Astrocyte (in vitro differentiated cells and primary cell): ENCODE measurements around the gene RPL4. TPM values are rescaled to one million over a fixed set of nuclear protein-coding genes. Genes with fewer than 3 reads are reported as not detected.
A peak's percentile ranks its signal among the peaks of the same experiment; 100 is the strongest.

ENCODE experiments used
- DNase-seq: peaks from one replicate; pipeline ENCODE4 v3.0.0-alpha.2; 2010; ENCODE audit warnings: low read depth
- FAIRE-seq: peaks from 2 replicates; lab custom pipeline; 2011; peaks lifted over from hg19 to GRCh38; lab: Jason Lieb, UNC
- H2AFZ ChIP-seq: 2 replicates; pipeline ENCODE4 v1.6.0; 2012; ENCODE audit warnings: low read depth, low read length, inconsistent platforms
- H3K27ac ChIP-seq: 2 replicates; pipeline ENCODE4 v1.5.1; 2011; ENCODE audit warnings: low read depth, low read length, inconsistent platforms
- H3K27me3 ChIP-seq: 2 replicates; pipeline ENCODE4 v1.6.0; 2011; ENCODE audit warnings: low read length, inconsistent platforms; ENCODE audit not compliant: insufficient read depth
- H3K36me3 ChIP-seq: 2 replicates; pipeline ENCODE4 v1.5.1; 2011; ENCODE audit warnings: low read length, inconsistent platforms; ENCODE audit not compliant: insufficient read depth
- H3K4me1 ChIP-seq: 2 replicates; pipeline ENCODE4 v1.5.1; 2011; ENCODE audit warnings: low read length, inconsistent platforms; ENCODE audit not compliant: insufficient read depth
- H3K4me2 ChIP-seq: 2 replicates; pipeline ENCODE4 v1.6.0; 2012; ENCODE audit warnings: low read length, inconsistent platforms
- H3K4me3 ChIP-seq: 2 replicates; pipeline ENCODE4 v1.5.1; 2011; ENCODE audit warnings: low read depth, mild to moderate bottlenecking, low read length, inconsistent platforms; ENCODE audit not compliant: insufficient read depth
- H3K79me2 ChIP-seq: 2 replicates; pipeline ENCODE4 v1.6.0; 2012; ENCODE audit warnings: mild to moderate bottlenecking, low read length, inconsistent platforms; ENCODE audit not compliant: insufficient read depth
- H3K9ac ChIP-seq: 2 replicates; pipeline ENCODE4 v1.6.0; 2012; ENCODE audit warnings: mild to moderate bottlenecking, low read length, inconsistent platforms
- H3K9me3 ChIP-seq: 2 replicates; pipeline ENCODE4 v1.5.1; 2012; ENCODE audit warnings: low read depth, mild to moderate bottlenecking, low read length, inconsistent platforms; ENCODE audit not compliant: insufficient read depth
- H4K20me1 ChIP-seq: 2 replicates; pipeline ENCODE4 v1.6.0; 2012; ENCODE audit warnings: low read length, inconsistent platforms; ENCODE audit not compliant: insufficient read depth
- H3K27ac Mint-ChIP-seq: one replicate; pipeline ENCODE4 v1.8.0; 2021; ENCODE audit warnings: mild to moderate bottlenecking, mixed read lengths; ENCODE audit not compliant: unreplicated experiment
- H3K27me3 Mint-ChIP-seq: one replicate; pipeline ENCODE4 v1.8.0; 2021; ENCODE audit warnings: low read depth, mixed read lengths; ENCODE audit not compliant: unreplicated experiment
- H3K36me3 Mint-ChIP-seq: one replicate; pipeline ENCODE4 v1.8.0; 2021; ENCODE audit warnings: low read depth, mixed read lengths; ENCODE audit not compliant: unreplicated experiment
- H3K4me1 Mint-ChIP-seq: one replicate; pipeline ENCODE4 v1.8.0; 2021; ENCODE audit warnings: low read depth, mixed read lengths; ENCODE audit not compliant: unreplicated experiment
- H3K4me3 Mint-ChIP-seq: one replicate; pipeline ENCODE4 v1.8.0; 2021; ENCODE audit warnings: mild to moderate bottlenecking, moderate library complexity, mixed read lengths; ENCODE audit not compliant: unreplicated experiment
- H3K9me3 Mint-ChIP-seq: one replicate; pipeline ENCODE4 v1.8.0; 2021; ENCODE audit warnings: mild to moderate bottlenecking, mixed read lengths; ENCODE audit not compliant: unreplicated experiment
- EZH2 ChIP-seq: IDR thresholded peaks from 2 replicates; pipeline ENCODE4 v1.6.1; 2012; ENCODE audit warnings: mild to moderate bottlenecking, low read length, inconsistent platforms; ENCODE audit not compliant: insufficient read depth
- total RNA-seq: library from RNA; stranded (reverse); gene quantifications from 2 replicates; pipeline ENCODE4 v1.2.1, GENCODE V29; 2021
- TF ChIP-seq, protein P1 (sequence below): IDR thresholded peaks from 2 replicates; pipeline ENCODE4 v1.5.1; 2011; ENCODE audit warnings: low read depth, mild to moderate bottlenecking, inconsistent platforms, low read length, moderate library complexity; ENCODE audit not compliant: insufficient read depth

RPL4 gene
- total RNA-seq, 1 donor from 2014 or later = 2,248 TPM

DNA sequence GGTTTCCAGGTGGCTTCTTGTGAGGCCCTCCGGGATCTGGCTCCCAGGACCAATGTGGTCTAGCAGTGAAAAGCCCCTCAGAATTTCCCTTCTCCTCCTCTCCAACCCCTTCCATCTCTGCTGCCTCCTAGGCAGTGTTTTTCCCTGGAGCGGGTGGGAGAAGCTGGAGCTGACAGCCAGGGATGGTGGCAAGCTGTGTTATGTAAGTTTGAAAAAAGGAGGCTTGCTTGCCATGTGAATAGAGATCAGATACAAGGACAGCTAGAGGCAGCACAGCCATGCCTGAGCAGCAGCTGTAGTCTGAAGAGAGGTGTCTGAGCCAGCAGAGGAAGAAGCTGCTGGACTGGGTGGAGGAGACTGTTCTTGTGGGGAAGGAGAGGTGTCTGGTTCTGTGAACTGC is 27.6 kb downstream of the RPL4 start:
- no peaks in the 10 kb centered on the region for H3K27me3 ChIP-seq
- H3K4me1 ChIP-seq = peaks cover 11% of the 10 kb centered on the region
- peaks cover 33% of the 10 kb centered on the region for H4K20me1 ChIP-seq
- H3K4me1 Mint-ChIP-seq = peaks cover 39% of the 10 kb centered on the region
- peaks cover 11% of the 10 kb centered on the region for H3K36me3 Mint-ChIP-seq
- H3K27ac Mint-ChIP-seq = peak overlapping the region; percentile 68
- no peak overlapping the region for H3K4me3 Mint-ChIP-seq
- no peak overlapping the region for H3K9ac ChIP-seq
- peaks cover 4% of the 10 kb centered on the region for H3K79me2 ChIP-seq
- DNase-seq = no peak
- no peaks in the 10 kb centered on the region for H3K27me3 Mint-ChIP-seq
- FAIRE-seq = no peak
- H3K27ac ChIP-seq = no peak overlapping the region
- H3K9me3 ChIP-seq = no peaks in the 10 kb centered on the region
- H2AFZ ChIP-seq = no peak overlapping the region
- no peak for TF ChIP-seq EZH2
- TF ChIP-seq, protein P1, sequence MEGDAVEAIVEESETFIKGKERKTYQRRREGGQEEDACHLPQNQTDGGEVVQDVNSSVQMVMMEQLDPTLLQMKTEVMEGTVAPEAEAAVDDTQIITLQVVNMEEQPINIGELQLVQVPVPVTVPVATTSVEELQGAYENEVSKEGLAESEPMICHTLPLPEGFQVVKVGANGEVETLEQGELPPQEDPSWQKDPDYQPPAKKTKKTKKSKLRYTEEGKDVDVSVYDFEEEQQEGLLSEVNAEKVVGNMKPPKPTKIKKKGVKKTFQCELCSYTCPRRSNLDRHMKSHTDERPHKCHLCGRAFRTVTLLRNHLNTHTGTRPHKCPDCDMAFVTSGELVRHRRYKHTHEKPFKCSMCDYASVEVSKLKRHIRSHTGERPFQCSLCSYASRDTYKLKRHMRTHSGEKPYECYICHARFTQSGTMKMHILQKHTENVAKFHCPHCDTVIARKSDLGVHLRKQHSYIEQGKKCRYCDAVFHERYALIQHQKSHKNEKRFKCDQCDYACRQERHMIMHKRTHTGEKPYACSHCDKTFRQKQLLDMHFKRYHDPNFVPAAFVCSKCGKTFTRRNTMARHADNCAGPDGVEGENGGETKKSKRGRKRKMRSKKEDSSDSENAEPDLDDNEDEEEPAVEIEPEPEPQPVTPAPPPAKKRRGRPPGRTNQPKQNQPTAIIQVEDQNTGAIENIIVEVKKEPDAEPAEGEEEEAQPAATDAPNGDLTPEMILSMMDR = no peak
- no peak overlapping the region for H3K4me3 ChIP-seq
- H3K36me3 ChIP-seq = no peaks in the 10 kb centered on the region
- no peak overlapping the region for H3K4me2 ChIP-seq
- H3K9me3 Mint-ChIP-seq = no peaks in the 10 kb centered on the region

DNA sequence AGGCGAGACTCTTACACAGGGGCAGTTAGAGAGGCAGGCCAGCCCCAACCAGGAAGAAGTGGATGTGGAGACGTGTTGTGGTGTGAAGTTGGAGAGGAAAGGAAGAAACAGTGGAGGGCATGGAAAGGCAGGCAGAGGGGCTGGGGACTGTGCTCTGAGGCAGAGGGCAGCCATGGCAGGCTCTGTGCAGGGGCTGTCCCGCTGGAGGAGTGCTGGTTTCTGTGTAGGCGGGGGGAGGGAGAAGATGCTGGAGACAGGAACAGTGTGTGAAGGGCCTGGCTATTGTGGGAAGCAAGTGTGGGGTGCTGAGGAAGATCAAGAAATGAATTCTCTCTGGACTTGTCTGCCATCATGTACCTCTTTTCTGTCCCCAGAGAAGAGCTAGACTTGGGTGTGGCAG is 28.1 kb downstream of the RPL4 start:
- Histone ChIP-seq H2AFZ (no peak overlapping the region), H3K9ac (no peak overlapping the region), H4K20me1 (peaks cover 29% of the 10 kb centered on the region), H3K79me2 (peaks cover 4% of the 10 kb centered on the region), H3K4me3 (no peak overlapping the region), H3K27ac (no peak overlapping the region), H3K4me2 (no peak overlapping the region), H3K9me3 (no peaks in the 10 kb centered on the region), H3K4me1 (peaks cover 11% of the 10 kb centered on the region), H3K27me3 (no peaks in the 10 kb centered on the region), H3K36me3 (no peaks in the 10 kb centered on the region)
- Mint-ChIP-seq H3K4me1 (peaks cover 35% of the 10 kb centered on the region), H3K36me3 (peaks cover 10% of the 10 kb centered on the region), H3K27me3 (no peaks in the 10 kb centered on the region), H3K4me3 (peak overlapping the region; percentile 10), H3K9me3 (no peaks in the 10 kb centered on the region), H3K27ac (no peak overlapping the region)
- DNase-seq (no peak), FAIRE-seq (no peak)
- TF ChIP-seq, protein P1 = no peak
- no peak for TF ChIP-seq EZH2

DNA sequence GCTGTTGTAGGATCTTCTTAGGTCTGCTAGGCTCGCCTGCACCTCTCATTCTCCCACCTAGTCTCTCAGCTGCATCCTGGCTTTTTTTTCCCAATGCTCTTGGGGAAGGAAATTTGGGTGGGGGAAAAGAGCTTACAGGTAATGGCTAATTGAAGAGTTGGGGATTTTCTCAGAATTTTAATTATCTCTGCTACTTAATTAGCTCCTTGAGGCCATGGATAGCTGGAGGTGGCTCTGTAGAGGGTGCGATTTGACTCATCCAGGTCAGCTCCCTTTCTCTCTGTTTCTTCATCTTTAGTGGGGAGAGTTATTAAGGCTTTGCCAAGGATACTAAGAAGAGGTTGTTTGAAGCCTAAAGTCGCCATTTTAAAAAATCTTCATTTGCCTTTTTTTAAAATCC is 29.7 kb downstream of the RPL4 start:
- no peak overlapping the region for H3K27ac Mint-ChIP-seq
- H3K36me3 ChIP-seq = no peaks in the 10 kb centered on the region
- no peak for TF ChIP-seq EZH2
- TF ChIP-seq, protein P1 = no peak
- DNase-seq (no peak), FAIRE-seq (no peak)
- no peaks in the 10 kb centered on the region for H3K27me3 Mint-ChIP-seq
- peaks cover 4% of the 10 kb centered on the region for H3K79me2 ChIP-seq
- peaks cover 30% of the 10 kb centered on the region for H3K4me1 Mint-ChIP-seq
- peaks cover 7% of the 10 kb centered on the region for H3K36me3 Mint-ChIP-seq
- H3K4me1 ChIP-seq = peaks cover 6% of the 10 kb centered on the region
- no peak overlapping the region for H3K4me3 Mint-ChIP-seq
- no peak overlapping the region for H3K4me3 ChIP-seq
- no peak overlapping the region for H3K4me2 ChIP-seq
- H3K9me3 Mint-ChIP-seq = no peaks in the 10 kb centered on the region
- peaks cover 19% of the 10 kb centered on the region for H4K20me1 ChIP-seq
- H3K27me3 ChIP-seq = no peaks in the 10 kb centered on the region
- H3K27ac ChIP-seq = no peak overlapping the region
- H3K9ac ChIP-seq = no peak overlapping the region
- no peaks in the 10 kb centered on the region for H3K9me3 ChIP-seq
- no peak overlapping the region for H2AFZ ChIP-seq
